HG03280 (cell line): ENCODE data around the gene PDHX.

ENCODE experiments used
- ATAC-seq: cut with Tn5 transposase; IDR thresholded peaks from one replicate; pipeline ENCODE4 v1.9.1; 2021; ENCODE audit warnings: mild to moderate bottlenecking, moderate library complexity; ENCODE audit not compliant: unreplicated experiment

PDHX gene

DNA sequence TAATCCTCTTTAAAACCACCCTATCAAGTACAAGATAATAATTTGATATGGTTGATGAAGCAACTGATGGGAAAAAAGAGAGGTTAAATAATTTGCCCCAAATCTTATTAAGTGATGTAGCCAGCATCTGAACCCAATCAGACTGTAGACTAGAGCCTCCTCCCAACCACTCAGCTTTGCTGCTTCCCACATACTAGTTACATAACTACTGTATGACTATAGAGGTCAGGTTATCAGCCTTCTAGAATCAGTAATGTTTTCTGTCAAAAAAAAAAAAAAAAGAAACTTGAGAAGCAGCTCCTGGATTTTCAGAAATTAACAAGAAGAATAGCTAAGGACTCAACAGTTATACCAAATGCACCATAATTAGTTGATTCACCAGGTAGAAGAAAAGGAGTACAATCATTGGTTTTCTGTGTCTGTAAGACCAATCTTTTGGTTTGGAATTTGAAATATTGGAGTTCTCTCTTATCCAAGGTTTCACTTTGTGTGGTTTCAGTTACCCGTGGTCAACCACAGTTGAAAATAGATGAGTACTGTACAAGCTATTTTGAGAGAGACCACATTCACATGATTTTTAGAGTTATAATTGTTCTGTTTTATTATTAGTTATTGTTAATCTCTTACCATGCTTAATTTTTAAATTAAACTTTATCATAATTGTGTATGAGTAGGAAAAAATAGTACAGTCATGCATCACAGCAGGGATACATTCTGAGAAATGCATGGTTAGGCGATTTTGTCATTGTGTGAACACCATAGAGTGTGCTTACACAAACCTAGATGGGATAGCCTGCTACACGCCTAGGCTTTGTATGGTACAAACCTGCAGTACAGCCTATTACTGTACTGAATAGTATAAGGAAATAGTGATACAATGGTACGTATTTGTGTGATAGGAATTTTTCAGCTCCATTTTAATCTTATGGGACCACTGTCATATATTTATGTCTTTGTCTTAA is 72.2 kb downstream of the PDHX start:
- ATAC-seq: no peak

DNA sequence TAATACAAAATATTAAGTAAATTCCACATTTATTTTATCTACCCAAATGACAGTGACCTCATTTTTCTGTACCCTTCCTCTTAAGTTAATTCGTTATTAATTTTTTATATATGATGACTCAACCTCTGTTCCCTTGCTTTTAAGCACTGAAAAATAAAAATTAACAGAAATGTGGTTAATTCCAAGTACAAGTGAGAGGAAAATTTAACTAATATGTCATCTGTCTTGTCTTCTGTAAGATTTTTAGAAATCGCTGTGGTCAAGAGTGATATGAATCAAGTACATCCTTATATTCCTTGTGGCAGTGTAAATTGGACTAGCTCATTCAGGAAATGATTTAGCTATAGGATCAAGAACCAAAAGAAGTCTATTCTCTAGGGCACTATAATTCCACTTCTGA is 74.5 kb downstream of the PDHX start:
- ATAC-seq: no peak

DNA sequence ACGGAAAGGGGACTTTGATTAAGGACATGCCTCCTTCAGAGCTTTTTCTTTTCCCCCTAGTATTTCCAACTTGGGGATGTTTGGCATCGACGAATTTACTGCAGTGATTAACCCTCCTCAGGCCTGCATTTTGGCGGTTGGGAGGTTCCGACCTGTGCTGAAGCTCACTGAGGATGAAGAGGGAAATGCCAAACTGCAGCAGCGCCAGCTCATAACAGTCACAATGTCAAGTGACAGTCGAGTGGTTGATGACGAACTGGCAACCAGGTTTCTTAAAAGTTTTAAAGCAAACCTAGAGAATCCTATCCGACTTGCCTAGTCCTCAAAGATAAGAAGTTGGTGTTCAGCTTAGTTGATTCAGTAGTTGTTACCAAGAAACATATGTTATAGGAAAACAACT is 78.4 kb downstream of the PDHX start:
- ATAC-seq: no peak

DNA sequence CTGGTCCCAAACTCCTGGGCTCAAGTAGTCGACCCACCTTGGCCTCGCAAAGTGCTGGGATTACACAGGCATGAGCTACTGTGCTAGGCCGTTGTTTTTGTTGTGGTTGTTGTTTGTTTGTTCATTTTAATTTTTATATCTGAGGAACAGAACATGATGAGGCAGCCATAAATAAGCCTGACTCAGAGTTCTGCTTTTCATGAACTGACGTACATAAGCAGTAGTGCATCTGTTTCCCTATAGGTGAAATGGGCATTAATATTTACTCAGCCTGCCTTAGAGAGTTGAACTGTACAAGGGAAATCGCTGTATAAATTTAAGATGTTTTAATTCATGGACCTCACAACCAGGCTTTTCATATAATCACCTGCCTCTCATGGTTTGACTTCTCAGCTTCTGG is 80.5 kb downstream of the PDHX start:
- ATAC-seq: no peak

DNA sequence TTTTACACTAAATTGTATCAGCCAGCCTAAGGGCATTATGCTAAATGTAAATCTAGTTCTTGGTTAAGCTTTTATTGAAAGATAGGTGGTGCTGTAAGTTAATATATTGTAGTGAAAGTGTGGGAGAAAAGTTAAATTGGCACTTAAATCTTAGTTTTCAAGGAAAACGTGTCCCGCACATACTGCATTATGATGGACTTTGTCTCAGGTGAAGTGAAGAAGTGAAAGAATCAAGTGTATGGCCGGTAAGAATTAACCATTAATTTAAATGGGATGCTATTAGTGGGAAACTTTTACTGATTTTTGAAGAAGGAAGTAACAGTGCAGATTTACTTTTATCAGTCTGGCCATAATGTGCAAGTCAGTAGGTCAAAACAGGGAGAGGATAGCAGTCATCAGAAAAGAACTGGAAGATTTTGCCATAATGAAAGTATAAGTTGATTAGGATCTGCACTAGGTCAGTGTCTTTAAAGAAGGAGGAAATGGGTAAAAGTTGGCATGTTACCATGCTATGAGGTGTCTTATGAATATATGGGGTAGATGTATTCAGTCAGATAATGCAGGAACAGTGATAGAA is 81.6 kb downstream of the PDHX start:
- no peak for ATAC-seq

DNA sequence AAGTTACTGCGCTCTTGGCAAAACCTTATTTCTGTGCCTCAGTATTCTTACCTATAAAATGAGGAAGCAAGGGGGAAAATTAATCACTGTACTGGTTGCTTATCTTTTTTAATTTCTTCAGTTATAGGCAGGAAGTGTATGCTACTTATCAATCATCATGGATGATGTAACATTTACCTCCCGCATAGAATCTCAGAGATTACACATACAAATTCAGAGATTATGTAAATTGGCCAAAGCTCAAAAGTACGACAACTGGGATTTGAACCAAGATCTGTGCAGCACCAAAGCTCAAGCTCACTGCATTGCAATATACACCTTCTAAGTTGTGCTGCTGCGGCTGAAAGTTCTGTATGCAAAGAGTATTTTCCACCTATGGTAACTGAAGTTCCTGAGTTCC is 83.0 kb downstream of the PDHX start:
- ATAC-seq: no peak

DNA sequence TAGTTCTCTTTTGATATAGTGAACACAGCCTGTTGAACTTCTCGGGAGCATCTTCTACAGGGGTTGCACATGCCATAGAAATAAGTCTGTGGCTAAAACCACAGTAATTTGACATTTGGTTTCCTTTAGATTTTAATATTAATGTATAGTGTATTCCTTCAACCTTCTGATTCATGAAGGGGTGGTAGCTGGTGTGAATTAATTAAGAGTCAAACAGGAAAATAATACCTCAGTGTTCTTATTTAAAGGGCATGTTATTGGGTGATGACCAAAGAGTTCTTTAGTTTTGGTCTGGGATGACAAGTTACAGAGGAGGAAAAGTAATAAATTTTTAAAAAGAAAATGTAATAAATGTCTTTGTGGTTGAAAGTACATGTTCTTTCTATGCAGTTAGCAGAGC is 86.8 kb downstream of the PDHX start:
- no peak for ATAC-seq

DNA sequence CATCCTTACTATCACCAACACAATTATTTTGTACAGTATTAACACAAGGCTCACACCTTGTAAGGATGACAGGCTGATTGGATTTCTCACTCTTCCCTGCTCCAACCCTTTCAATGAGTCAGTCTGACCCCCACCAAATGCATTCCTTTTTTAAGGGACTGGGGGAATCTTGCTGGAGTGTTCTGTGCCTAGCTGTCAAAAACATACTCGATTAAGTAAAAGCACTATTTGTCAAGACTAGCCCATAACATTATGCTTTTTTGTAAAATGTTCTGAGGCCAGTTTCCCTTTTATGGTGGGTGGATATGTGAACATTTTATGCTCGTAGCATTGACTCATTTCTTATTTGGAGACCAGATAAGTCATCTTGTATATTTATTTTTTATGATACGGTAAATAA is 87.2 kb downstream of the PDHX start:
- ATAC-seq: no peak

DNA sequence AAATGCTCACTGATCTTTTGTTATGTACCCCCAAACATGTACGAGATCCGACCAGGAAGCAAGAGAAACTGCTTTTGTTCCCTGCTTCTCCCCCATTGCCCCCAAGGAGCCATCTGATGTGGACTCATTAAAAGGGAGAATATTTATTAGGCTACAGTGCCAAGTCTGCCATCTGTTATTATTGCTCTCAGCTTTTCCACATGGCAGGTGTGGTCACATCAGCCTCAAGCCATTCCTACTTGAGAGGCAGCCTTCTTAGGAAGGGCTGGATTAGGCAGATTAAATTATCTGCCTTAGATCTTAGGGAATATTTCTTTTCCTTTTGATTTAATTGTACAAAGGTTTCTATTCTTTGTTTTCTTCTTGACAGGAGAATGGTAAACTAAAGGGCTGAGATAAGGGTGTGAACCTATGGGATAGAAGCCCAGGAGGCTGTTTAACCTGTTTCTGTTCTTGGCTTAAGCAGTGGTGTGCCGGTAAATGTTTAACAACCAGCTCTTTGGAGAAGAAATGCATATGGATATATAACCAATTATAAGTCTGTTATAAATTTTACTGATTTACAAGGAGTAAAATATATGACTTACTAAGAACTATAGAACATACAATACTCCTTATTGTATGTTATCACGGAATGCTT is 88.8 kb downstream of the PDHX start:
- no peak for ATAC-seq

DNA sequence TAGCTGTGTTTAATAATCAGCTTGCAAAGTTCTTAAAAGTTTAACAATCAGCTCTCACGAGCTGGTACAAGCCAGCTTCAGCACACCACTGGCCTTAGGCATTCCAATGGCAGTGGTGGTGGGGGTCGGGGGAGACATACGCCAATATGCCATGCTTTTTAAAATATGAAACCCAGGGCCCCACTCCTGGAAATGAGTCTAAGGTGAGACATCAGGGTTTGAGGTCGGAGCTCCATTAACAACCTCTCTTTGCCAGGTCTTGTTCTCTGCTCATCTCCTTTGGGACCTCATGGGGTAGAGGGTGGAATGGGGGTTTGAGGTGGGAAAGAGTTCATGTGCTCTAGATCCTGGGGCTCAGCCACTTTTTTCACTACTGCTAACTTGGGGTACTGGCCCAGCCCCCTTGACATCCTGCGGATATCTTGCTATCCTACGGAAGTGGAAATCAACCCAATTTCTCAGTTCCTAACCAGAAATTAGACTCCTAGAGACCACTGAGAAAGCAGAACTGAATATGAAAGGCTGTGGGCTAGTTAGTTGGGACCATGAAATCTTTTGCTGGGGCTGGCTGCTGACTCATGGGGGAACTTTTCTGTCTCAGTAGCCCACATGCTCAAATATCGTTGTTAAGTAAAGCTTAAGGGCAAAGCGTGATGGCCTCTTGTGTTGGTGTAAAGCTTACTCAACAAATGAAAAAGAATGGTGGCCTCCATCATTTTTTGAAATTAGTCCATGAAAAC is 90.1 kb downstream of the PDHX start:
- peak; percentile 91 for ATAC-seq

DNA sequence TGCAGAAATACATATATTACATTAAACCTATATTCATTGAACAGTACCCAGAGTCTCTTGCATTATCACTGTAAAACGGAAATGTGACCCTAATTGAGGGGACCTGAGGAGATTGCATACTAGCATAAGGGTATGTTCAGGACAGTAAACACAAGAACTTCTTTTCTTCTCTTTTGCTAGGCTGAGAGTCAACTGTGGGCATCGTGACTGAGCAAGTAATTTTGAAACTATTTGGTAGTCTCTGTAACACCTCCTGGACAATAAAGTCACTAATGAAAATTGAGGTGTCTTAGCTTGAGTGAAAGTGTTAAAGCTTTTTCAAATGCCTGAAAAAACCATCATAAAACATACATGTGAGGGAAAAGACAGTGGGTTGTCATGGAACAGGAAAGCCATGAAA is 90.9 kb downstream of the PDHX start:
- ATAC-seq: peak; percentile 44

DNA sequence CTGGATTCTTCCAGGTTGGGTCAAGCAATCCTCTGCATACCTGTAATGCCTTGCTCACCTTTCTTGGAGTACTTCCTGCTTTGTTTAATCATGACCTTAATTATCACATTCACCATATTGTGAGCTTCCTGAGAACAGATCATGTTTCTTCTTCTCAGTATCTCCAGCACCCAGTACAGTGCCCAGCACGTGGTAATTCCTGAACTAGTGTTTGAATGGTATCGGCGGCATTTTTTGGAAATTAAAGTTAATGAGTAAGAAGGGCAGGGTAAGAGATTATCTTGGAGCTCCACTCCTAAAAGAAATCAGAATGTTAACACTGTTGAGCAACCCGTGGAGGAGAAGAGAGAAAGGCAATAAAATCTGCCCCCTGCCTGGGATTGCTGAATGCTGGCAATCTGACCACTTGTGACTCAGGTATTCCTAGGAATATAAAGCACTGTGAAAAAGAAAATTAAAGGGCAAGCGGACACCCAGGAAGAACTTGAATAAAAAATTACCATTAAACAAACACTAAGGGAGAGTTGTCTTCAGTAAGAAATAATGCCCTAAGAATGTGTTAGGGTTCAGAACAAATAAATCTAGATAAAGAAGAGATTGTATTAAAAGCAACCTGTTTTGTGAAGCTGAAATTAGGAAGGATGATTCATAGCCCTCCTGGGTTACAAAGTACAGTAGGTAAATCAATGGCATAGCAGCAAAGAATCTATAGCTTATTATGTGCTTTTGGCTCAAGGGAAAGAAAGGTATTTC is 92.9 kb downstream of the PDHX start:
- no peak for ATAC-seq

DNA sequence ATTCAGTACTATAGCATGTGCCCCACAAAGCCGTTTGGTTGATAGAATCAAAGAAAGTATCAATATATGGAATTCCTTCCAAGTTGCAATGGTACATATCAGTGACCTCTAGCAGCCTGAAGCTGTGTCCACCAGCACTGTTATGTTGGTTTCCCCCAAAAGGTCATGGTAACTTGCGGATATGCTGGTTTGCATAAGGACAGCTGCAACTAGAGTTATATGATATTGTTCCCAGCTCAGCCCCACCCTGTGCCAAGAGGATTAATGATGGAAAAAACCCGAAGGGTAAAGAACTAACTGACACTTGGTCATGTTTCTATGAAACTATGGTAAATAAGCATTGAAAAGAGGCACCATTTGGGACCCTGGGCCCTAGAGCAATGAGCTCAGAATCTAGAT is 93.5 kb downstream of the PDHX start:
- ATAC-seq: no peak

DNA sequence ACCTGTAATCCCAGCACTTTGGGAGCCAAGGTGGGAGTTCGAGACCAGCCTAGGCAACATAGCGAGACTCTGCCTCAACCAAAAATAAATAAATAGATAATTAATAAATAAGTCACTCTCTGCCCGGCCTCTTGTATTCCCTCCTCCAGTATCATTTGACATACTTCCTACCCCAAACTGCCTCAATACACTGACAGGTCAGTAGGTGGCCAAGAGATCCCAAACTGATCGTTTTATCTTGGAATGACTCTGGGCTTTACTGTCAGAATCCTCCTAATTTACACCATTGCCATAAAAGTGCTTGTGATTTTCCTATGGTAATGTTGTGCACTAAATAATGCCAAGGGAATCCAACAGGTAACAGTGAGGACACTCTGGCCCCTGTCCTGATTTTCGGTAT is 94.2 kb downstream of the PDHX start:
- ATAC-seq: no peak

DNA sequence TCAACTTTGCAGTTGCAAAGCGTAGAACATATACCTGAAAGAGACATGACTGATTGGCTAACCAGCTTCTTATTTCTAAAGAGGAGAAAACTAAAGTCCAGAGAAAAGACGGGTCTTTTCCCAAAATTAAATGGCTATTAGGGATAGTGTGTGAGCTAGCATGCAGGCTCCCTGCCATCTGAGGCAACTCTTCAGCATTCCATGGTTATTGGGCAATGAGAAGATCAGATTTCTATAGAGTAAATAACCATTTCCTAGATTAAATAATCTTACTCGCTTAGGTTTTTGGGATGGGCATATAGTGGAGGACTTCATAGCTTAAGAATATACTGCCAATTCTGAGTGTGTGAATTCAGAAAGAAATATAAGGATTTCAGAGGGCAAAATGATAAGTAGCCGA is 95.0 kb downstream of the PDHX start:
- no peak for ATAC-seq

DNA sequence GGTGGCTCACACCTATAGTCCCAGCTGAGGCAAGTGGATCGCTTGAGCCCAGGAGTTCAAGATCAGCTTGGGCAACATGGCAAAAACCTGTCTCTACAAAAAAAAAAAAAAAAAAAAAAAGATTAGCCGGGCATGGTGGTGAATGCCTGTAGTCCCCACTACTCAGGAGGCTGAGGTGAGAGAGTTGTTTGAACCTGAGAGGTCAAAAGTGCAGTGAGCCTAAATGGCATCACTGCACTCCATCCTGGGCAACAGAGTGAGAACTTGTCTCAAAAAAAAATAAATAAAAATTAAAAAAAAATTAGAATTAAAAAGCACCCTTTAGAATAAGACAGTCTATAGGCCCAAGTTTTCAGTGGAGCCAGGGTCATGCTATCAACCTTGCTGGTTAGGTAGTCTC is 95.5 kb downstream of the PDHX start:
- ATAC-seq: no peak

DNA sequence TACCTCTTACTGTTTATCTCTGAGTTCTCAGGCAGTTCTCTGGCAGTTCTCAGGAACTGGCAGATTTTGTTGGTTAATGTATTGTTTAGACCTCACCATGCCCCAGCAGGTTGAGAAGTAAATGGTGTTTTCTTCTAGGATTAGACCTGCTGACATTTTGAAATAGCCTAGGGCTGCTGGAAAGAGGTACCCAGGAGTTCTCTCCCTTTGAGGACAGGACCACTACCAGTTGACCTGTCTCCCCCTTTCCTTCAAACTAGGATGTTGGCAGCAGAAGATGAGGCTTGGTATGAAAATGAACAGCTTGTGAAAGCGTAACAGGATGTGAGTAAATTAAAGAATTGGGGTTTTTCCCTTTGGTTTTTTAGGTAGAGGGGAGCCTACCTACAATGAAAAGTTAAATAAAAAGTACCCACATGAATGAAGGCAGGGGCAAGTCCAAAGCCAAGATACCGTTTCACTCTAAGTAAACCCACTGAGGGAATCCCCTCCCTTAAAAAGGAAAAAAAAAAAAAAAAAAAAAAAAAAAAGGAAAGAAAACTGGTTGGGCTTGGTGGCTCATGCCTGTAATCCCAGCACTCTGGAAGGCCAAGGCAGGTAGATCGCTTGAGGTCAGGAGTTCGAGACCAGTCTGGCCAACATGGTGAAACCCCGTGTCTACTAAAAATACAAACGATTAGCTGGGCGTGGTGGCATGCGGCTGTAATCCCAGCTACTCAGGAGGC is 96.2 kb downstream of the PDHX start:
- peak; percentile 59 for ATAC-seq

DNA sequence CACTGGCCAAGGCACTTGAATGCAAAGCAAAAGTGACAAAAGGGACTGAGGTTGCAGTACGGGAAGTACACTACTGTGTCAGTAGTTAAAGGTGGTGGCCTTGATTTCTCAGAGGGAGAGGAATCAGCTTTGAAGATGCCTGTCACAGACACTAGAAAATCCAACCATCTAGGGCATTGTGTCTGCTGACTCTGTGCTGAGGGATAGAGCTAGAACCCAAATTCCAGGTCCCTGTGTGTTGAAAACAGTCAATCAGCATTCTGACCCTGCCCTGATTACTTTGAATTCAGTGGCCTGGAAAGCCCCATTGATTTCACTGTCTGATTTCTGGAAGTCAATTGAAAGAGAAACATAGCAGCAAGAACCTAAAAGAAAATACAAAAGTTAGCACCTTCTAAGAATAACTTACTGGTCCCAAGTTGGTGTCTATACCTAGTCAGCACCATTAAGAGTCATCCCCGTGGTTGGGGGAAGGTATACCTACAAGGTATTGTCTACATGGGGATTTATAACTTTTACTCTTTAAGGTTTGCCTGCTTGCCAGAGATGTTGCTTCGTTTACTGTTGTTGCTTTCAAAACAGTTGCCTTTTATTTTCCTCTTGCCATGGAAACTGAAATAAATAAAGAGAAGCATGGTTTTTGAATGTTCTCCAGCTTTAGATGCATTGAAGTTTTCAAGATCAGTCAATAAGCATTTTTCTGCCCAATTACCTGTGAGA is 97.3 kb downstream of the PDHX start:
- ATAC-seq: peak; percentile 49

DNA sequence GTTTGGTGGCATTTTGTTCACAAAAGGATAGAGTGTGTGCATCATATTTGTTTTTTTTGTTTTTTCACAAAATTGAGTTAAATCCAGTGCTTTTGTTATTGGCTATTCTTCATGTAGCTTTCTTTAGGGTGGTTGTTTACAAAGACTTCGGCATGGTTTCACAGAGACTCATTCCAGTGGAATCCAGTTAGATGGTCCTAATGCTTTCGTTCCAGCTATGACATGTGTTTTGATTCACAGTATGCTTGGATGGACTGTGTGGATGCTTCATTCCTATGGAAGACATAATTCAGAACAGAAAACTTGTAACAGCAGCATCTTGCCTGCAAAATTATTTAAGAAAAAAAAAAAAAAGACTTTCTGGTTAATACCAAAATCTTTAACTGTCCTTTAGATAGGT is 97.9 kb downstream of the PDHX start:
- no peak for ATAC-seq
